Erythroblast (primary cell): Measurements from ENCODE around the gene NDRG3.

ENCODE experiments used
- GATA1 ChIP-seq: IDR thresholded peaks from 2 replicates; pipeline ENCODE4 v1.6.1; 2011; ENCODE audit warnings: low read depth, mild to moderate bottlenecking, control low read depth, low read length, moderate library complexity
- POLR2A ChIP-seq: IDR thresholded peaks from 2 replicates; pipeline ENCODE4 v1.6.1; 2011; ENCODE audit warnings: mild to moderate bottlenecking, low read length

GRCh38 chr20:36786663-36787062, 40.8 kb upstream of the NDRG3 start:
- TF ChIP-seq POLR2A (no peak), GATA1 (no peak)
